Lower lobe of right lung (tissue), 2 donors: ENCODE measurements around the gene TICAM1. TPM values are rescaled to one million over a fixed set of nuclear protein-coding genes. Genes with fewer than 3 reads are reported as not detected.
A peak's percentile ranks its signal among the peaks of the same experiment; 100 is the strongest.

Experiments
- ATAC-seq, 2 donors: fragments of 200-7000 bp; cut with Tn5 transposase; one replicate each; pipeline ENCODE4 v1.9.1; 2020 to 2022; ENCODE audit warnings: mild to moderate bottlenecking in 2 of 2, moderate library complexity in 2 of 2
- DNase-seq: peaks from one replicate; pipeline ENCODE4 v3.0.0-alpha.2; 2020
- H3K27ac ChIP-seq: fragments of 200-600 bp; one replicate; pipeline ENCODE4 v1.8.0; 2022
- H3K27me3 ChIP-seq: fragments of 200-600 bp; one replicate; pipeline ENCODE4 v1.8.0; 2022; ENCODE audit warnings: low read depth
- H3K36me3 ChIP-seq: fragments of 200-600 bp; one replicate; pipeline ENCODE4 v1.8.0; 2022; ENCODE audit warnings: mild to moderate bottlenecking
- H3K4me1 ChIP-seq: fragments of 200-600 bp; one replicate; pipeline ENCODE4 v1.8.0; 2022
- H3K4me3 ChIP-seq: fragments of 200-600 bp; one replicate; pipeline ENCODE4 v1.8.0; 2022; ENCODE audit warnings: mild to moderate bottlenecking
- H3K9me3 ChIP-seq: fragments of 200-600 bp; one replicate; pipeline ENCODE4 v1.8.0; 2022
- intact Hi-C: fragments of 100-400 bp; cut with DNase I; formaldehyde crosslinking; loops from one replicate; pipeline ENCODE4 v1.11.0; 2022
- microRNA-seq: library from miRNA; unstranded; fragments of <30 nt; microRNA quantifications from one replicate; pipeline ENCODE4 v1.2.0, GENCODE V29; 2020; ENCODE audit warnings: borderline number of aligned reads
- total RNA-seq: library from RNA; stranded (reverse); fragmentation: NEBNext Ultra II Directional; extraction: Animal tissue kit (Norgen Biotek cat#: 25700); gene quantifications from one replicate; pipeline ENCODE4 v1.2.1, GENCODE V29; 2021
- TF ChIP-seq, protein P1 (sequence below): fragments of 200-600 bp; IDR thresholded peaks from one replicate; pipeline ENCODE4 v1.8.0; 2022; ENCODE audit warnings: antibody characterized with exemption, mild to moderate bottlenecking
- donor health status: DM: no; HTN: yes; CAD: no; lungs with severe emphysema.

Gene TICAM1
- total RNA-seq, 1 donor from 2014 or later, result 14.6 TPM

- no peaks in the 10 kb centered on the region for H3K27me3 ChIP-seq
- no peaks in the 10 kb centered on the region for H3K36me3 ChIP-seq
- intact Hi-C loops, result no loop called here
- no peak for ATAC-seq
- no peak overlapping the region for H3K27ac ChIP-seq
- no peak for DNase-seq
- no peak overlapping the region for H3K4me3 ChIP-seq
- no peaks in the 10 kb centered on the region for H3K9me3 ChIP-seq
- TF ChIP-seq, protein P1, sequence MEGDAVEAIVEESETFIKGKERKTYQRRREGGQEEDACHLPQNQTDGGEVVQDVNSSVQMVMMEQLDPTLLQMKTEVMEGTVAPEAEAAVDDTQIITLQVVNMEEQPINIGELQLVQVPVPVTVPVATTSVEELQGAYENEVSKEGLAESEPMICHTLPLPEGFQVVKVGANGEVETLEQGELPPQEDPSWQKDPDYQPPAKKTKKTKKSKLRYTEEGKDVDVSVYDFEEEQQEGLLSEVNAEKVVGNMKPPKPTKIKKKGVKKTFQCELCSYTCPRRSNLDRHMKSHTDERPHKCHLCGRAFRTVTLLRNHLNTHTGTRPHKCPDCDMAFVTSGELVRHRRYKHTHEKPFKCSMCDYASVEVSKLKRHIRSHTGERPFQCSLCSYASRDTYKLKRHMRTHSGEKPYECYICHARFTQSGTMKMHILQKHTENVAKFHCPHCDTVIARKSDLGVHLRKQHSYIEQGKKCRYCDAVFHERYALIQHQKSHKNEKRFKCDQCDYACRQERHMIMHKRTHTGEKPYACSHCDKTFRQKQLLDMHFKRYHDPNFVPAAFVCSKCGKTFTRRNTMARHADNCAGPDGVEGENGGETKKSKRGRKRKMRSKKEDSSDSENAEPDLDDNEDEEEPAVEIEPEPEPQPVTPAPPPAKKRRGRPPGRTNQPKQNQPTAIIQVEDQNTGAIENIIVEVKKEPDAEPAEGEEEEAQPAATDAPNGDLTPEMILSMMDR, result no peak
- no peaks in the 10 kb centered on the region for H3K4me1 ChIP-seq
Observed at GRCh38 chr19:4772566-4772965, 58.9 kb downstream of the TICAM1 start.

DNA sequence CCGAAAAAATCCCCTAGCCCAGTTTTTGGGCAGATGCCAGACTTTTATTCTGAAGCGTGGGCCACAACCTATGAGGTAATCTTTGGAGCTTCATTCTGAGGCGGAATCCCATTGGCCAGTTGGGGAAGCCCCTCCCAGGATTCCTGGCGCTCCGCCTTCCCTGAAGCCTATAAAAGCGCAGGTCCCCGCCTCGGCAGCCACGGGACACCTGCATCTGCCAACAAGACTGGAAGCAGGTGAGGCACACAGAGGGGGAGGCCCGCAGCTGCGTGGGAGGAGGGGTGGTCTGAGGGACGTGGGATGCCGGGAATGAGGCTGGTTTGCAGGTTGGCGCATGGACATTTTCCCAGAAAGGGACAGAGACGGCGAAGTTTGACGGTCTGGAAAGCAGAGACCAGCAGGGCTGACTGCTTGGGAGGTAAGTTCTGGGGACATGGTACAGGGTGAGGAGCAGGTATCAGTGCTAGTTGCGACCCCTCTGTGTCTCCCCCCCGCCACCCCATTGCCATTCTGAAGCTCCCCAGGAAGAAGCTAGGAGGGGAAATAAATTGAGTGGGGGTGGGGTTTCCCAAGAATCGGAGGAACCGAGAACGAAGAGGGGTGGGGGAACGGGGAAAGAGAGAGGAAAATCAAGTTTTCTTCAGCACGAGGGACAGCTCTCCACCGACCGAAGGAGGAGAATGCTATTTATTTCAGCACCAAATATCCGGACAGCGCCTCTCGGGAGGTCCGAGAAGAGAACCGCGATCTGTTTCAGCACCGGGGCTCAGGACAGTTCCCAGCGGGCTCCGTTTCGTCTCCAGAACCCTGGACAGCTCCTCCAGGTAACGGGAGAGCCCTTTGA lies 62.4 kb downstream of the TICAM1 start:
- intact Hi-C loops, result no loop called here
- H3K4me3 ChIP-seq, result no peak overlapping the region
- H3K36me3 ChIP-seq, result no peaks in the 10 kb centered on the region
- DNase-seq, result peak; percentile 75
- ATAC-seq, result peak; percentile 72 to 92
- peaks cover 10% of the 10 kb centered on the region for H3K27me3 ChIP-seq
- H3K9me3 ChIP-seq, result no peaks in the 10 kb centered on the region
- no peak overlapping the region for H3K27ac ChIP-seq
- no peaks in the 10 kb centered on the region for H3K4me1 ChIP-seq
- TF ChIP-seq, protein P1, result no peak

Small RNAs within 50 kb of the gene (microRNA-seq; reads per million reads assigned to microRNA genes)
- not detected for gene MIR7-3

Other genes with a start within 250 kb of the TICAM1 start
- 11.2 TPM for gene TNFAIP8L1, start 192.2 kb downstream of the TICAM1 start, total RNA-seq
- gene MYDGF, start 161.4 kb downstream of the TICAM1 start, total RNA-seq, result 91.6 TPM
- 79.6 TPM for gene DPP9, start 107.9 kb downstream of the TICAM1 start, total RNA-seq
- gene FEM1A, start 40.0 kb downstream of the TICAM1 start, total RNA-seq, result 13.3 TPM
- gene PLIN3, start 36.0 kb upstream of the TICAM1 start, total RNA-seq, result 44.5 TPM
- gene ARRDC5, start 71.2 kb upstream of the TICAM1 start, total RNA-seq, result 0.83 TPM
- gene UHRF1, start 77.8 kb upstream of the TICAM1 start, total RNA-seq, result 1.3 TPM
- 40.3 TPM for gene KDM4B, start 137.4 kb upstream of the TICAM1 start, total RNA-seq